Panc1 (cell line): ENCODE results near the gene EXOC3L4.

ENCODE experiments used
- POLR2AphosphoS5 ChIP-seq: IDR thresholded peaks from 2 replicates; pipeline ENCODE4 v1.6.1; 2012; ENCODE audit warnings: mild to moderate bottlenecking, low read depth, low read length, moderate library complexity
- SIN3A ChIP-seq: IDR thresholded peaks from 2 replicates; pipeline ENCODE4 v1.6.1; 2012; ENCODE audit warnings: low read depth, mild to moderate bottlenecking, low read length, moderate library complexity, borderline replicate concordance; ENCODE audit not compliant: insufficient read depth
- TCF7L2 ChIP-seq: IDR thresholded peaks from 2 replicates; pipeline ENCODE4 v1.6.1; 2011; ENCODE audit warnings: mild to moderate bottlenecking, low read depth, low read length, inconsistent platforms
- TF ChIP-seq, protein P1 (sequence below): fragments of 450-650 bp; IDR thresholded peaks from 2 replicates; pipeline ENCODE4 v1.5.1; 2017; ENCODE audit warnings: mild to moderate bottlenecking

DNA sequence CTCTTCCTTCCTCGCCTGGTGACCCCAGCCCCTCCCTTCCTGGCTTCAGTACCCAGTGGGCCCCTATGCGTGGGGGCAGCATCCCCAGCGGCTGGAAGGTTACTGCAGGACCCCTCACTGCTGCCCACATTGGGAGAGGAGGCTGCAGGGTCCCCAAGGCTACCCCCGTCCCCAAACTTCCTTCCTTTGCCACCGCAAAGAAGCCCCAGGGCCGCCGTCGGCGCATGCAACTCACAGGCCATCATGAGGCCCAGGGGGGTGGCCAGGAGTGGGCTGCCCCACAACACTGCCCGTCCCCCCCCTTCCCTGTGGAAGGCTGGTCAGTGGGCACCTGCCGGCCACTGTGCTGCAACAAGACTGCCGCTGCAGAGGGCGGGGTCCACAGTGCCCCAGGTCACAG, 19.2 kb downstream of the EXOC3L4 start:
- TF ChIP-seq, protein P1, sequence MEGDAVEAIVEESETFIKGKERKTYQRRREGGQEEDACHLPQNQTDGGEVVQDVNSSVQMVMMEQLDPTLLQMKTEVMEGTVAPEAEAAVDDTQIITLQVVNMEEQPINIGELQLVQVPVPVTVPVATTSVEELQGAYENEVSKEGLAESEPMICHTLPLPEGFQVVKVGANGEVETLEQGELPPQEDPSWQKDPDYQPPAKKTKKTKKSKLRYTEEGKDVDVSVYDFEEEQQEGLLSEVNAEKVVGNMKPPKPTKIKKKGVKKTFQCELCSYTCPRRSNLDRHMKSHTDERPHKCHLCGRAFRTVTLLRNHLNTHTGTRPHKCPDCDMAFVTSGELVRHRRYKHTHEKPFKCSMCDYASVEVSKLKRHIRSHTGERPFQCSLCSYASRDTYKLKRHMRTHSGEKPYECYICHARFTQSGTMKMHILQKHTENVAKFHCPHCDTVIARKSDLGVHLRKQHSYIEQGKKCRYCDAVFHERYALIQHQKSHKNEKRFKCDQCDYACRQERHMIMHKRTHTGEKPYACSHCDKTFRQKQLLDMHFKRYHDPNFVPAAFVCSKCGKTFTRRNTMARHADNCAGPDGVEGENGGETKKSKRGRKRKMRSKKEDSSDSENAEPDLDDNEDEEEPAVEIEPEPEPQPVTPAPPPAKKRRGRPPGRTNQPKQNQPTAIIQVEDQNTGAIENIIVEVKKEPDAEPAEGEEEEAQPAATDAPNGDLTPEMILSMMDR = no peak
- TF ChIP-seq POLR2AphosphoS5 (no peak), TCF7L2 (no peak), SIN3A (no peak)
